GM19239 (cell line): ENCODE results near the gene MAGI3.
"Not testable (repeated sequence)": the region's sequence is repeated elsewhere in the genome, so short reads cannot be mapped to it uniquely, and the experiment has no call there.

Experiments
- DNase-seq: peaks from one replicate; pipeline ENCODE4 v3.0.0; 2011; ENCODE audit warnings: low spot score; ENCODE audit not compliant: insufficient read length
- FAIRE-seq: peaks from 2 replicates; lab custom pipeline; 2011; peaks lifted over from hg19 to GRCh38; lab: Jason Lieb, UNC

Gene MAGI3

GRCh38 chr1:113507552-113508214 is 117.4 kb downstream of the MAGI3 start:
- FAIRE-seq: no peak
- no peak for DNase-seq

GRCh38 chr1:113508364-113509164 is 118.2 kb downstream of the MAGI3 start:
- FAIRE-seq (no peak), DNase-seq (no peak)

GRCh38 chr1:113509766-113510165 is 119.5 kb downstream of the MAGI3 start:
- not testable (repeated sequence) for FAIRE-seq, DNase-seq

- FAIRE-seq: no peak
Observed at GRCh38 chr1:113511269-113511668, 121.0 kb downstream of the MAGI3 start.

GRCh38 chr1:113515498-113515897 is 125.2 kb downstream of the MAGI3 start:
- FAIRE-seq: no peak
- no peak for DNase-seq

More at GRCh38 chr1:113511269-113511668, 121.0 kb downstream of the MAGI3 start:
- no peak for DNase-seq

- FAIRE-seq (no peak), DNase-seq (no peak)
Observed at GRCh38 chr1:113517346-113517745, 127.0 kb downstream of the MAGI3 start.

- no peak for FAIRE-seq
Observed at GRCh38 chr1:113517983-113518382, 127.7 kb downstream of the MAGI3 start.

GRCh38 chr1:113519556-113519955 is 129.2 kb downstream of the MAGI3 start:
- FAIRE-seq: no peak

More at GRCh38 chr1:113517983-113518382, 127.7 kb downstream of the MAGI3 start:
- DNase-seq: no peak

GRCh38 chr1:113530021-113530420 is 139.7 kb downstream of the MAGI3 start:
- FAIRE-seq (no peak), DNase-seq (no peak)

More at GRCh38 chr1:113519556-113519955, 129.2 kb downstream of the MAGI3 start:
- no peak for DNase-seq

GRCh38 chr1:113531321-113531720 is 141.0 kb downstream of the MAGI3 start:
- FAIRE-seq (no peak), DNase-seq (no peak)

- DNase-seq (no peak), FAIRE-seq (no peak)
Observed at GRCh38 chr1:113533061-113533460, 142.7 kb downstream of the MAGI3 start.

GRCh38 chr1:113534130-113534817 is 144.0 kb downstream of the MAGI3 start:
- DNase-seq (no peak), FAIRE-seq (no peak)

- DNase-seq (no peak), FAIRE-seq (no peak)
Observed at GRCh38 chr1:113534875-113535274, 144.6 kb downstream of the MAGI3 start.

GRCh38 chr1:113536182-113536780 is 146.0 kb downstream of the MAGI3 start:
- no peak for DNase-seq
- FAIRE-seq: no peak

GRCh38 chr1:113538225-113538624 is 147.9 kb downstream of the MAGI3 start:
- no peak for DNase-seq
- FAIRE-seq: no peak

GRCh38 chr1:113540335-113540734 is 150.0 kb downstream of the MAGI3 start:
- DNase-seq: no peak
- FAIRE-seq: no peak

GRCh38 chr1:113541106-113541505 is 150.8 kb downstream of the MAGI3 start:
- no peak for FAIRE-seq
- no peak for DNase-seq

- DNase-seq: no peak
Observed at GRCh38 chr1:113542221-113542701, 151.9 kb downstream of the MAGI3 start.

GRCh38 chr1:113543110-113543509 is 152.8 kb downstream of the MAGI3 start:
- no peak for FAIRE-seq
- no peak for DNase-seq

More at GRCh38 chr1:113542221-113542701, 151.9 kb downstream of the MAGI3 start:
- no peak for FAIRE-seq

GRCh38 chr1:113545210-113545609 is 154.9 kb downstream of the MAGI3 start:
- DNase-seq (no peak), FAIRE-seq (no peak)
